Left ventricle myocardium superior (tissue), 1 donor: Measurements from ENCODE around the gene RNF208. TPM values are rescaled to one million over a fixed set of nuclear protein-coding genes. Genes with fewer than 3 reads are reported as not detected.
"Not testable (repeated sequence)": the region's sequence is repeated elsewhere in the genome, so short reads cannot be mapped to it uniquely, and the experiment has no call there.

Source experiments
- ATAC-seq: fragments of 200-7000 bp; cut with Tn5 transposase; one replicate; pipeline ENCODE4 v1.9.1; 2020; ENCODE audit warnings: mild to moderate bottlenecking, moderate library complexity
- DNase-seq: peaks from one replicate; pipeline ENCODE4 v3.0.0-alpha.2; 2020
- intact Hi-C: fragments of 100-400 bp; cut with micrococcal nuclease; formaldehyde crosslinking; loops from one replicate; pipeline ENCODE4 v1.11.0; 2022
- total RNA-seq: library from RNA; stranded (reverse); fragmentation: NEBNext Ultra II Directional; extraction: Animal tissue kit (Norgen Biotek cat#: 25700); gene quantifications from one replicate; pipeline ENCODE4 v1.2.1, GENCODE V29; 2021
- donor health status: DM: no; HTN: yes; CAD: no; lungs with severe emphysema.

The RNF208 gene
- total RNA-seq, 1 donor from 2014 or later = 29.7 TPM

GRCh38 chr9:137254624-137255447, 32.8 kb upstream of the RNF208 start, which contains the start of gene NELFB:
Gene NELFB (plus strand): TSS chr9:137255327.
- ATAC-seq = peak; percentile 87
- peak; percentile 97 for DNase-seq
- intact Hi-C loops = no loop called here

- no peak for ATAC-seq
- DNase-seq = no peak
- intact Hi-C loops = no loop called here
These were observed 31.9 kb upstream of the RNF208 start for GRCh38 chr9:137253717-137254623.

- DNase-seq (no peak), ATAC-seq (no peak)
- intact Hi-C loops = no loop called here
These were observed 30.8 kb upstream of the RNF208 start for GRCh38 chr9:137252555-137253506.

GRCh38 chr9:137251490-137252268, 29.6 kb upstream of the RNF208 start:
- intact Hi-C loops = no loop called here
- no peak for ATAC-seq

GRCh38 chr9:137251194-137251461, 29.1 kb upstream of the RNF208 start, which contains the start of gene STPG3:
Gene STPG3 (plus strand): TSS chr9:137251286. CDS start chr9:137251287, 1 bp downstream.
- DNase-seq = no peak
- intact Hi-C loops = no loop called here
- ATAC-seq = no peak

More at GRCh38 chr9:137251490-137252268, 29.6 kb upstream of the RNF208 start:
- DNase-seq = no peak

- ATAC-seq (peak; percentile 58), DNase-seq (peak; percentile 74)
- intact Hi-C loops = no loop called here
These were observed 28.5 kb upstream of the RNF208 start for GRCh38 chr9:137250329-137251193.

- intact Hi-C loops = no loop called here
- DNase-seq = no peak
- ATAC-seq = no peak
These were observed 25.8 kb upstream of the RNF208 start for GRCh38 chr9:137247916-137248175.

GRCh38 chr9:137247135-137247915, 25.3 kb upstream of the RNF208 start:
- DNase-seq = no peak
- intact Hi-C loops = no loop called here
- ATAC-seq = no peak

GRCh38 chr9:137245450-137246421, 23.7 kb upstream of the RNF208 start:
- DNase-seq (no peak), ATAC-seq (no peak)
- intact Hi-C loops = no loop called here

GRCh38 chr9:137244486-137245449, 22.7 kb upstream of the RNF208 start:
- ATAC-seq = no peak
- DNase-seq = peak; percentile 27
- intact Hi-C loops = no loop called here

GRCh38 chr9:137243626-137244485, 21.8 kb upstream of the RNF208 start:
- intact Hi-C loops = no loop called here
- DNase-seq (no peak), ATAC-seq (no peak)

GRCh38 chr9:137243266-137243625, 21.2 kb upstream of the RNF208 start:
- intact Hi-C loops = not testable (repeated sequence)

GRCh38 chr9:137242269-137243203, 20.5 kb upstream of the RNF208 start:
- DNase-seq (no peak), ATAC-seq (no peak)
- intact Hi-C loops = no loop called here

More at GRCh38 chr9:137243266-137243625, 21.2 kb upstream of the RNF208 start:
- DNase-seq, ATAC-seq: not testable (repeated sequence)
